Stimulated activated CD8-positive, alpha-beta memory T cell treated with anti-CD3 and anti-CD28 coated beads, Interleukin-12 subunit alpha, Interleukin-12 subunit beta, amount 100 ng/mL, for 24 hours (primary cell): ENCODE measurements around the gene PRPH.
"Not testable (repeated sequence)": the region's sequence is repeated elsewhere in the genome, so short reads cannot be mapped to it uniquely, and the experiment has no call there.

Experiments
- DNase-seq: peaks from one replicate; pipeline ENCODE4 v3.0.0-alpha.2; 2020; ENCODE audit errors: extremely low read depth

PRPH gene

DNA sequence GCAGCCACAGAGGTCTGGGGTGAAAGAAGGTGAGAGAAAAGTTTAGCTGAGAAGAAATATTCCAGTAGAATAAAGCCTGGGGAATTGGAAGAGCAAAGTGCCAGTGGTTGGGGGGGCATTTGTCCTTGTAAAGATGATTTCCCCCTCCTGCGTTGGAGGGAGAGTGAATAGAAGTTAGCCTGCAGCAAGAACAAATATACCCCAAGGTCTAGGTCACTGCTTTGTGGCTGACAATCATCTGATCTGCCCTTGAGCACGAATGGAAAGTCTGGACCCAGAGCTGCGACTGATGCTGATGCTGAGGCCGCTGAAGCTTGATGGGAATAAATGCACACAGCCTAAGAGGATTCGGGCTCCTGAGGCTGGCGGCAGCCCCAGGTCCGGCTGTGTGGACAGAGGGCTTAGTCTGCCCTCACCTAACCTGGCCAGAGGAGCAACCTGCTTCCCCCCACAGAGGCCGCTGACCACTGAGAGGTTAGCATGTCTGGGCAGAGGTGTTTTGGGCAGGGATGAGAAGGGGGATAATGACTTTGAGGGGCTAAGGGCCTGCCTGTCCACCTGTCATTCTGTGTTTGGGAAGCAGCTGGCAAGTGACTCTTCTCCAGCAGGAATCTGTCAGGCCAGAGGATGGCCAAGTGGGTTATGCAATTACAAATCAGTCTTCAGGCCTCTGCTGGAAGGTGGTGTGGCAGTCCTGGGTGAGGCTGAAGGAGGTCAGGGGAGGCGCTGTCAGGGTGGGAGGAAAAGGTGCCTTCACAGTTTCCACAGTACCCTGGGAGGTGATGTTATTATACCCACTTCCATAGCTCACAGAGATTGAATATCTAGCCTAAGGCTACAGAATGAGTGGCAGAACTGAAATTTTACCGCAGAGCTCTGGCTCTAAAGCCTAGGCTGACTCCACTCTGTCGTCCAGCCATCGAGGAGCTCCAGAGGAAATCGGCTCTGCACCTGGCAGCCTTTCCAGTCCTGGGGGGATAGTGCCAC, 18.4 kb upstream of the PRPH start:
- no peak for DNase-seq

DNA sequence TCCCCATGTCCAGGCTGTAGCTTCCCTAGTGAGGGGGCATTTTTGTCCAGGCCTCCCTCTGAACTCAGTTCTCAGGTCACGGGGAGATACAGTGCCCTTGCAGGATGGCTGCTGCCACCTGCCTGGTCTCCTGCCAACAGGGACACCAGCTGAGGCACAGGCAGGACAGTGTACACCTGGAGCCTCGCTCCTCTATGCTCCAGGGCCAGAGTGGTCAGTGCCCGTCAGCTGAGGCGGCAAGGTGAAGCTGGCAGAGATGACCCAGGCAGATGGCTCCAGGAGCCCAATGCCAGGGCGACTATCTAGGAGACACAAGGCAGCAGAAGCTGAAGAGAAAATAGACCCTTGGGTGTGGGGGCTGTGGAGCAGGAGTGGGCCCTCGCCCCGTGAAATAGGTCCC, 17.5 kb upstream of the PRPH start:
- no peak for DNase-seq

DNA sequence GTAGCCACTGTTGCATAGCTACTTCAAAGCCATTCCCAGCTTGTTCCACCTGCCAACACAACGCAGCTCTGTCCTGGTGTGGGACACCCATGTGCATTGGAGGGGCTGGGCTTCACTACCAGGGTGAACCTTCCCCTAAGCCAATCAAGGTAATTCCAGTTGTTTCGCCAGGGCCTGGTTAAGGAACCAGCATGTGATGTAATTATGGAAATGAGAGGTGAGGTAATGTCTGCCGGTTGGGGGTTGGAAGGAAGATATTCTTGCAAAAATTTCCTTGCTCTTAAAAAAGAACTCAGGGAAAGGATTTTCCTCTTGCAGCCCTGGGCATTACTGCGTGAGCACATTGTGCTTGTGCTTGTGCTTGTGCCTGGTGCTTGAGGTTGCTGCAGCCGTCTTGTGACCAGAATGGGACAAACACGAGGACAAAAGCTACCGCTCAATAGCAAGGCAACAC, 15.2 kb upstream of the PRPH start:
- DNase-seq = no peak

DNA sequence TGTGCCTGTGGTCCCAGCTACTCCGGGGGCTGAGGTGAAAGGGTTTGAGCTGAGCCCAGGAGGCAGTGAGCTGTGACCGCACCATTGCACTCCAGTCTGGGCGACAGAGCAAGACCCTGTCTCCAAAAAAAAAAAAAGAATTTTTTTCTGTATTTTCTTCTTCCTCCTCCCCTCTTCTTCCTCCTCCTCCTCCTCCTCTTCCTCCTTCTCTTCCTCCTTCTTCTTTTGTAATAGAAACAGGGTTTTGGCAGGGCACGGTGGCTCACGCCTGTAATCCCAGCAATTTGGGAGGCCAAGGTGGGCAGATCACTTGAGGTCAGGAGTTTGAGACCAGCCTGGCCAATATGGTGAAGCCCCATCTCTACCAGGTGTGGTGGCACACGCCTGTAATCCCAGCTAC, 14.4 kb upstream of the PRPH start:
- DNase-seq = not testable (repeated sequence)

DNA sequence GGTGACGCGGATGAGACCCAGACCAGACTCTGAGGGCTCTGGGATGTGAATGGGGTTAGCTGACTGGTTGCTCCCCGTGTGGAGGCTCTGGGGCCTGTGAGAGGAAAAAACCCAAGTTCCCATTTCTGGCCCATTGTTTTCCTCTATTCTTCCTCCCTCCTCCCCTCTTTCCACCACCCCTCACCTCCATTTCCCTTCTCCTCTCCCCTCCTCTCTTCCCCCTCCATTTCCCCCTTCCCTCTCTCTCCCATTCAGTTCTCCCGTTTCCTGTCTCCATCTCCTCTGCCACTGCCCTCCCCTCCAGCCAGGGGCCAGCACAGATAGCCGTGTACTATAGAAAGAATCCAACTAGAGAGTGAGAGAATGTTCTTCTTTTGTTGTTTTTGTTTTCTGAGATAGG, 12.6 kb upstream of the PRPH start:
- DNase-seq = no peak

DNA sequence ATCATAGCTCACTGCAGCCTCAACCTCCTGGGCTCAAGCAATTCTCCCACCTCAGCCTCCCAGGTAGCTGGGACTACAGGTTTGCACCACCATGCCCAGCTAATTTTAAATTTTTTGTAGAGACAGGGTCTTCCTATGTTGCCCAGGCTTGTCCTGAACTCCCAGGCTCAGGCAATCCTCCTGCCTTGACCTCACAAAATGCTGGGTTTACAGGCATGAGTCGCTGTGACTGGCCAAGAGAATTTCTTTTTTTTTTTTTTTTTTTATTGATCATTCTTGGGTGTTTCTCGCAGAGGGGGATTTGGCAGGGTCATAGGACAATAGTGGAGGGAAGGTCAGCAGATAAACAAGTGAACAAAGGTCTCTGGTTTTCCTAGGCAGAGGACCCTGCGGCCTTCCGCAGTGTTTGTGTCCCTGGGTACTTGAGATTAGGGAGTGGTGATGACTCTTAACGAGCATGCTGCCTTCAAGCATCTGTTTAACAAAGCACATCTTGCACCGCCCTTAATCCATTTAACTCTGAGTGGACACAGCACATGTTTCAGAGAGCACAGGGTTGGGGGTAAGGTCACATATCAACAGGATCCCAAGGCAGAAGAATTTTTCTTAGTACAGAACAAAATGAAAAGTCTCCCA, 12.1 kb upstream of the PRPH start:
- DNase-seq = not testable (repeated sequence)

DNA sequence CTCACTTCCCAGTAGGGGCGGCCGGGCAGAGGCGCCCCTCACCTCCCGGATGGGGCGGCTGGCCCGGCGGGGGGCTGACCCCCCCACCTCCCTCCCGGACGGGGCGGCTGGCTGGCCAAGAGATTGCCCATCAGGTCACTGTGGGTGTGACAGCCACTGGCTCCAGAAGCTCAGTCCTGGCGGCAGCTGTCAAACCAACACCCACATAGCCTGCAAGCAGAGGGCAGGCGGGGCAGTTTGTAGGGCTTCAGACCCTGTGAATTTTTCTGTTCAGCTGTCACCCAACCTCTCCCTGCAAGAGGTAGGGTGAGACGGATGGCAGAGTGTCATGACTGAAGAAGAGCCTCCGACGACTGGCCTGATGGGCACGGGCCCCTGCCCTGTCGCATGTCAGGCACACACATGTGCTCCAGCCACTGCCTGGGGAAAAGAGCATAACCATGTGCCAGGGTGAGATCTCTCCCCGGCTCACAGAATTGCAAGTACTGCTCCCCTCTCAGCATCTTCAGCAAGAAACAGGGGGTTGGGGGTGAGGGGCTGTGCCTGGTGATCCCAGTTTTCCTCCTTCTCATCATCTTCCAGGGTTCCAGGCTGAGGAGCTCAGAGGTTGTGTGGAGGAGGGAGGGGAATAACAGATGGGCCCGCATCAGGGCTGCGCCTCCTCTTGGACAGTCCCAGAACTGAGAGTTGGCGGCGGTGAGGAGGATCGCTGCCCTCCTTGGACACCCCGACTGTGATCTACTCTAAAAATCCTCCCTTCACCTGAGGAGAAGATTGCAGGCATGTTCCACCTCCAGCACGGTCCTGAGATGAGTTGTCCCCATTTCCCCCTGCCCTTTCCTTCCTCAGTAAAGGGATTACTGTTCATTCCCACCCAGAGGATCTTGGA, 11.2 kb upstream of the PRPH start:
- DNase-seq = no peak

DNA sequence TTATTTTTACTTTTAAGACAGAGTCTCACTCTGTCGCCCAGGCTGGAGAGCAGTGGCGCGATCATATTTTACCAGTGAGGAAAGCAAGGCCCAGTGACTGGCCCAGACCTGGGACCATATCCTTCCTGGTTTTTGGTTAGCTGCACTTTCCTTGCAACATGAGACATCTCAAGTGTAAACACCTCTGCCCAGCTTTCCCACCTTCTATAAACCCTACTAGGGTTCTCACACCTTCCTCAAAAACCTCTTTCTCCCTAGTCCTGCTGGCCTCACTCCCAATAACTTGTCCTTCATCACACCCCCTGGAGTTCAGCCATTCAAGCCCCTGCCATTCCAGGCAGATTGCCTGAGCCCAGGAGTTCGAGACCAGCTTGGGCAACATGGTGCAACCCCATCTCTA, 10.3 kb upstream of the PRPH start:
- DNase-seq = no peak

DNA sequence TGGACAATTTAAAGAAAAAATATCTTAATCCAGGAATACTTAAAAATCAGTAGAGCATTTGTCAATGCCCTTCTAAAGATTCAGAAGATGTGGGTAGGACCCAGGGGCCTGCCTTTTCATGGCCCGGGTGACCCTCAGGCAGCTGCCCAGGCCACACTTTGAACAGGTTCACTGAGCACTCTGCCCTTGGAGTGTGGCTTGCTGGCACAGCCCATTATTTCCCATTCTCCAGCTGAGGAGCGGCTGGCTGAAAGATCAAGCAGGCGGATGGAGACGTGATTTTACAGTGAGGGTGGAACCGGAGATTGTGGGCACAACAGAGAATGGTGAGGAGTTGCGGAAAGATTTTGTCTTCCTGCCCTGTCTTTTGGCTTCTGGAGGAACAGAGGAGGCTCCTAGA, 7.1 kb upstream of the PRPH start:
- DNase-seq = no peak

DNA sequence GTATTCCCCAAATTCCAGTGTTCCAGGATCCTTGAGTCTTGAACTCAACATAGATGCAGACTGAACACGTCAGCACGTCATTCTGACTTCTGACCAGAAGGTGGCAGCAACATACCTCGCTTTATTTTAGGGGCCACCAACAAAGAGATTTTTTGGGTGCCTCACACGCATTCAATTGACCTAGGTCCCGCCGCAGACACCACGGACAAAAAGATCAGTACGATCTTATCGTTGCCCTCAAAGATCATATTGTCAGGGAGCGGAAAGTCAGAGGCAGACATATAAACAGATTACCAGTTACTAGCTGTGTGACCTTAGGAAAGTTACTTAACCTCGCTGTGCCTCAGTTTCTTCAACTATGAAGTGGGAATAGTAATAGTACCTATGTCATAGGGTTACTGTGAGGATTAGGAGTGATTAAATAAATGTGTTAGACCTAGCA, 6.5 kb upstream of the PRPH start:
- DNase-seq = peak; percentile 33

DNA sequence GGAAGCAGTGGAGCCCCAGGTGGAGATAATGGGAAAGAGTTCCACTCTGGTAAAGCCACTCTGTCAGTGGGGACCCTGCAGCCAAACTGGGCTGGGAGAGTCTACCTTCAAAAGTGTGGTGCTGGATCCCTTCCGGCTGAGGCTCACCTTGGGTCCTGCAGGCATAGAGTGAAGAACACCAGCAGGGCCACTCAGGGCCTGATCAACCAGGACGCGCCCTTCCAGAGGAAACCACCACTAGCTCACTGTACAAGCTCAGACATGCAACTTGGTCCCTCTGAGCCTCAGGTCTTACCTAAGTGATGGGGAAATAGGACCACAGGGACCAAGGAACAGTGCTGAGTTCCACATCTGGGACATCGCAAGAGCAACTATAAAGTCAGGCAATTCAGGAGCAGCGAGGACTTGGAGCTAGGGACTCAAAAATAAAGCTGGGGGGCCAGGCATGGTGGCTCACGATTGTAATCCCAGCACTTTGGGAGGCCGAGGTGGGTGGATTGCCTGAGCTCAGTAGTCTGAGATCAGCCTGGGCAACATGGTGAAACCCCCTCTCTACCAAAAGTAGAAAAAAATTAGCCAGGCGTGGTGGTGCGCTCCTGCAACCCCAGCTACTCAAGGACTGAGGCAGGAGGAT, 5.9 kb upstream of the PRPH start:
- no peak for DNase-seq

DNA sequence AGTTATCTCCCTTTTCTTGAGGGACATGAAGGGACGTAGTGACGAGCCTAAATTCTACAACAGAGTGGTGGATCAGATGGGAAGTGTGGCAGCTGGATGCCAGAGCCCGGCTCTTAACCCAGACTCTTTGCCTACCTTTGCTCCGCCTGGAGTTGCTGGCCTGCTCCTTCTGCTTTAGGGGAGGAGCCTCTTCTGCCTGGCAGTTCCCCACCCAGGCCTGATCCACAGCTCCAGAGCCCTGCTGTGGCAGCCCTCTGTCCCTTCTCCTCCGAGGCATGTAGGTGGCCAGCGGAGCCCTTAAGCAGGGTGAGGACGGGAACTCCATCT, 2.3 kb upstream of the PRPH start:
- no peak for DNase-seq

DNA sequence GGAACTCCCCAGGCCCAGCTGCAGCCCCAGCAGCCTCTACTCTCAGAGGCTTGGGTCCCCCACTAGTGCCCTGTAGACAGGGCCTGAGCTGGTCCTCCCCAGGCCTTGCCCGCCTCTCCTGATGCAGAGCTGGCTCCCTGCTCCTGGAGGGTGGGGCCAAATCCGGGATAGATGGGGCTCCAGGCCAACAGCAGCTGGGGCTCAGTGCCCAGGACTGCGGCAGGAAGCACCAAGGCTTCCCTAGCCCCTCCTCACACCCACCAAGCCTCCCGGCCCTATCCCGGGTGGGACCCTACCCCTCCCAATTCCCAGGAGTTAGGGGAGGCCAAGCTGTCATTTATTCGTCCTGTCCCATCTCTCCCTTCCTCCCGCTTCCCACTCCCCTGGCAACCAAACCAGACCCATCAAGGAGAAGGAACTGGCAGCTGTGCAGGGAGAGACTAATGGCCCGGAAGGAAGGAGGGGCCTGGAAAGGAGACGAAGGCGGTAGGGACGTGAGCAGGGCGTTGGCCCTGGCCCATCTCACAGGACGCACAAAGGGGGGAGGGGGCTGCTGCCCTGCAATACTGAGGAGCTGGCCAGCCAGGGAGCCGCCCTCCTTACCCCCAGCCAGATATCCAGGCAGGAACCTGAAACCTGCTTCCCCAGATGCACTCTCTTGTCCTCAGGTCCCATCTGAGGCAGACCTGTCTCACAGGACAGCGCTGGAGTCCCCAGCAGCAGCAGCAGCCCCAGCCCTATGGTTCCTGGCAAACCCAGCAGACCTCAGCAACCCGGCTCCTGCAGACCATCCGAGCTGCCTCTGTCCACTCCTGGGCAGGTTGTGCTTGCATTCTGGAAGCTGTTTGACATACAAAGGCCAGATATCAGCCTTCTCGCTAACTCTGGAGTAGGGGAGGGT, 1.6 kb upstream of the PRPH start:
- DNase-seq = no peak

DNA sequence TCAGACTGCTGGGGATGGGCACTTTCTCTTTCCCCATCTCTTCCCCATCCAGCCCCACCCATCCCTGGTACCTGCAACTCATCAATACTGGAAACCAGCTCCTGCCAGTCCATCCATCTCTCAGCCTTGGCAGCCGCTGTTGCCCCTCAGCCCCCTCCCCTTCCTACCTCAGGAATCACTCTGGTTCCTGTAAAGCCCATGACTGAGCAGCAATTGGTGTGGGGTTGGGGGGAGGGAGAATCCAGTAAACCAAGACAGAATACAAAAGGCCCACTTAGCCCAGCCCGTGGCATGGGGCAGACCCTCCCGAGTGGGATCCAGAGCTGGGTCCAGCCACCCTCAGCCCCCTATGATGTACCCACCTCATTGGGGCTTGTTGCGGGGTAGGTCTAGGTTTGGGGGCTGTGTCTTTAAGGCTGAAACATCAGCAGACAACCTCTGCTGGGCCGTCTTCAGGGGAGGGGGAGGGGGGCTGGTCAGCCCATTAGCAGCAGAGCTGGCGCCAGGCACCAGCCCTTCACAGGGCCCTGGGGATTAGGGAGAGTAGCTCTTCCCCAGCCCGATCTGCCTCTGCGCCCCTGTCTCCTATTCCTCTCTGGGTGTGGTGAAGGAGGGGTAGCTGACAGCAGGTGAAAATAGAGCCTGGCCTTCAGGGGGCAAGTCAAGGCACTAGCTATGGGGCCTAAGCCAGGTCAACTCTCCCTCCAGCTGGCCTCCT, 702 bp upstream of the PRPH start:
- no peak for DNase-seq

DNA sequence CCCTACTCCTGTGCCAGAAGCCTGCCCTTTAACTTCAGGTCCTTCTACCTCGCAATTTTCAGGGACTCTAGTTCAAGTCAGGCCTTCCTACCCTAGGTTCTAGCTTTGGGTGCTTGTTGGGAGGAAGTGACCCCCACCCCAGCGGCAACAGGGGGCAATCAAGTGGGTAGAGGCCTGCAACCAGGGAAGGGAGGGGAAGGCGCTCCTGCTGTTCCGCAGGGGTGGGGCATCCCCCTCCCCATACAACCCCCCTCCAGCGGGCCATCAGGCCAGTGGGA, 204 bp upstream of the PRPH start:
- DNase-seq = no peak

DNA sequence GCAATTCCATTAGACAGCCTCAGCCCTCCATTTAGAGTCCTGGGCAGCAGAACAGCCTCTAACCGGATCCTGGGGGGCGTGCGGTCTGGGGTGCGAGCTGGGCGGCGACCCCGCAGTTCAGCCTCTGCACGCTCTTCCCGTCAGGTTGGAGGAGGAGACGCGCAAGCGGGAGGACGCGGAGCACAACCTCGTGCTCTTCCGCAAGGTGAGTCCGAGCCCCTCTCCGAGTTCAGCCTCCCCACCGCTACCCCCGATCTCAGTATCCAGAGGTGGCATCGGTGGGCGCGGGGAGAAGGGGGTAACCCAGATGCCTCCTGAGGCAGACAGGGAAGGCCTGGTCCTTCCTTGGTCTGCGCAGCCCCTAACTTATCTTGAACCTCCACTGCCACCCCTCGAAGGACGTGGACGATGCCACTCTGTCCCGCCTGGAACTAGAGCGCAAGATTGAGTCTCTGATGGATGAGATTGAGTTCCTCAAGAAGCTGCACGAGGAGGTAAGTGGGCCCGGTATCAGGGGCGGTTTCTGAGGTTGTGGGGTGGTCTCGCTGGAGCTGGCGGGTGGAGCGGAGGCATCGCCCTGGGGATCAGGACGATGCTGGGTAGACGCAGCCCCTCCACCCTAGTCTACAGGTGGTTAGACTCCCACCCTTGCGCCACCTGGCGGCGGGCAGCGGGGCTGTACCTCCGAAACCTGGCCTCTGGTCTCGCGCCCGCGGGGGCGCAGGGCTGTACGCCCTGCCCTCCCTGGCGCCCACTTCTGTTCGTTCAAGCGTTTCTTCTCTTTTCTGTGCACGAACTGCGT, 1.3 kb downstream of the PRPH start:
- DNase-seq = no peak

DNA sequence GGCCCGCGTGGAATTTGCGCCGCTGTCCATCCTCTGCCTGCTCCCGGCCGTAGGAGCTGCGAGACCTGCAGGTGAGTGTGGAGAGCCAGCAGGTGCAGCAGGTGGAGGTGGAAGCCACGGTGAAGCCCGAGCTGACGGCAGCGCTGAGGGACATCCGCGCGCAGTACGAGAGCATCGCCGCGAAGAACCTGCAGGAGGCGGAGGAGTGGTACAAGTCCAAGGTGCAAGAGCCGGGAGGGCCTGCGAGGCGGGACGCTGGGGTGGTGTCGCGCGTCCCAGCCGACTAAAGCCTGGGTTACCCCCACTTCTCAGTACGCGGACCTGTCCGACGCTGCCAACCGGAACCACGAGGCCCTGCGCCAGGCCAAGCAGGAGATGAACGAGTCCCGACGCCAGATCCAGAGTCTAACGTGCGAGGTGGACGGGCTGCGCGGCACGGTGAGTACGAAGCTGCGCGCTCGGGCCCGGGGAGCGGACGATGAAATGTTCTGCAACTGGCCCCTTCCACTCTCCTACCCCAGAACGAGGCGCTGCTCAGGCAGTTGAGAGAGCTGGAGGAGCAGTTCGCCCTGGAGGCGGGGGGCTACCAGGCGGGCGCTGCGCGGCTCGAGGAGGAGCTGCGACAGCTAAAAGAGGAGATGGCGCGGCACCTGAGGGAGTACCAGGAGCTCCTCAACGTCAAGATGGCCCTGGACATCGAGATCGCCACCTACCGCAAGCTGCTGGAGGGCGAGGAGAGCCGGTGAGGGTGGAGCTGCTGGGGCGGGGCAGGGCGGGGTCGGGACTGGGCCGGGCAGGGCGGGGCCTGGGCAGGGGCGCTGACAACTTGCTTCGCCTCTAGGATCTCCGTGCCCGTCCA, 2.1 kb downstream of the PRPH start:
- no peak for DNase-seq

DNA sequence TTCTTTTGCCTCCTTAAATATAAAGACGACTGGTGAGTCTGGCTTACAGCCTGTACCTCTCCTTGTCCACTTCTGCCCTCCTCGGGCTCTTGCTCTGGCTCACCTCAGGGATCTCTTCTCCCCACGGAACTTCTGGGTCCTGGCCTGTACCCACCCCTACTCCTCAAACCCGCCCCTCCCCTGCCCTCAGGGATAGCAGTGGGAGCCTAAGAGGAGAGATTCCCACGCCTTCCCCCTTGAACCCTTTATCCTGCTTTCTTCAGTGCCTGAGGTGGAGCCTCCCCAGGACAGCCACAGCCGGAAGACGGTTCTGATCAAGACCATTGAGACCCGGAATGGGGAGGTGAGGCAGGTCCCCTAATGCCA, 2.7 kb downstream of the PRPH start:
- DNase-seq = no peak

DNA sequence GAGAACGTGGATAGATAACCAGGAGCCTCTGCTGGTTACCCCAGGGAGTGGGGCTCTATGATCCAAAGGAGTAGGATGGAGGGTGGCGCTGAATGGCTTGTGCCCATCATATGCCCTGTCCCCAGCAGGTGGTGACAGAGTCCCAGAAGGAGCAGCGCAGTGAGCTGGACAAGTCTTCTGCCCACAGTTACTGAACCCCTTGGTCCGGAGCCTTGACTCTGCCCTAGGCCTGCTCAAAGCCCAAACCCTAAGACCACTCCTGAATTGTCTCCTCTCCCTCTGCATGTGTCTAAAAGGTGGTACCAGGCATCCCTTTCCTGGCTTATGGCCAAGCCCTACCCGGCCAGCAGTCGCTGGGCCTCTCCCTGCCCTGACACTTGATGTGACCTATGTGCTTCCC, 3.2 kb downstream of the PRPH start:
- no peak for DNase-seq
